Keratinocyte (primary cell): ENCODE measurements around the gene NRSN2. TPM values are rescaled to one million over a fixed set of nuclear protein-coding genes. Genes with fewer than 3 reads are reported as not detected.

Experiments used
- DNase-seq: peaks from one replicate; pipeline ENCODE4 v3.0.0-alpha.2; 2011; ENCODE audit warnings: low read depth, missing footprints, low spot score
- FAIRE-seq: peaks from 2 replicates; lab custom pipeline; 2011; peaks lifted over from hg19 to GRCh38; lab: Jason Lieb, UNC
- H2AFZ ChIP-seq: 2 replicates; pipeline ENCODE4 v1.6.0; 2012; ENCODE audit warnings: low read length, control low read depth, inconsistent platforms; ENCODE audit not compliant: control insufficient read depth
- H3K27ac ChIP-seq: 2 replicates; pipeline ENCODE4 v1.5.1; 2011; ENCODE audit warnings: low read length; ENCODE audit not compliant: control insufficient read depth, insufficient read depth
- H3K27me3 ChIP-seq: 3 replicates; pipeline ENCODE4 v1.6.0; 2011; ENCODE audit warnings: low read length; ENCODE audit not compliant: control insufficient read depth, insufficient read depth; ENCODE audit errors: extremely low read depth
- H3K36me3 ChIP-seq, 2 experiments: 2 replicates in 1 of 2; 3 replicates in 1 of 2; pipeline ENCODE4 v1.5.1; 2011; ENCODE audit warnings: low read length in 2 of 2, mild to moderate bottlenecking in 1 of 2; ENCODE audit not compliant: control insufficient read depth in 2 of 2, insufficient read depth in 2 of 2; ENCODE audit errors: extremely low read depth in 1 of 2
- H3K4me1 ChIP-seq: 3 replicates; pipeline ENCODE4 v1.5.1; 2011; ENCODE audit warnings: low read length; ENCODE audit not compliant: control insufficient read depth, insufficient read depth; ENCODE audit errors: extremely low read depth
- H3K4me2 ChIP-seq: 3 replicates; pipeline ENCODE4 v1.6.0; 2011; ENCODE audit warnings: low read depth, low read length; ENCODE audit not compliant: control insufficient read depth, insufficient read depth; ENCODE audit errors: extremely low read depth
- H3K4me3 ChIP-seq, 3 experiments: fragments of 200-600 bp in 1 of 3; sonication (generic) in 1 of 3; 2 replicates in 2 of 3; 3 replicates in 1 of 3; pipeline ENCODE4 v1.5.1; 2011 to 2016; ENCODE audit warnings: low read length in 3 of 3, mild to moderate bottlenecking in 3 of 3, control low read depth in 2 of 3, inconsistent platforms in 1 of 3, low read depth in 1 of 3, mixed read lengths in 1 of 3, mixed run types in 1 of 3, moderate library complexity in 1 of 3; ENCODE audit not compliant: control insufficient read depth in 2 of 3, insufficient read depth in 2 of 3; ENCODE audit errors: extremely low read depth in 1 of 3
- H3K79me2 ChIP-seq: 2 replicates; pipeline ENCODE4 v1.6.0; 2012; ENCODE audit warnings: low read length; ENCODE audit not compliant: control insufficient read depth, insufficient read depth
- H3K9ac ChIP-seq: 3 replicates; pipeline ENCODE4 v1.6.0; 2011; ENCODE audit warnings: low read length; ENCODE audit not compliant: control insufficient read depth, insufficient read depth; ENCODE audit errors: extremely low read depth
- H3K9me1 ChIP-seq: 3 replicates; pipeline ENCODE4 v1.6.0; 2011; ENCODE audit warnings: low read length; ENCODE audit not compliant: control insufficient read depth, insufficient read depth; ENCODE audit errors: extremely low read depth
- H3K9me3 ChIP-seq: 2 replicates; pipeline ENCODE4 v1.5.1; 2012; ENCODE audit warnings: low read depth, low read length; ENCODE audit not compliant: control insufficient read depth
- H4K20me1 ChIP-seq: 3 replicates; pipeline ENCODE4 v1.6.0; 2011; ENCODE audit warnings: low read length; ENCODE audit not compliant: control insufficient read depth, insufficient read depth; ENCODE audit errors: extremely low read depth
- EZH2 ChIP-seq: IDR thresholded peaks from one replicate; pipeline ENCODE4 v1.6.1; 2012; ENCODE audit warnings: inconsistent platforms, mild to moderate bottlenecking, low read length, moderate library complexity
- dilution Hi-C: fragments of 300-500 bp; cut with MboI; formaldehyde crosslinking; loops from one replicate; pipeline ENCODE4 v1.7.0; 2020; ENCODE audit warnings: low sequenced_read_pairs; ENCODE audit not compliant: extremely low pct_ligation_motif_present
- polyA plus RNA-seq, 5 experiments: library from polyadenylated mRNA; depleted of rRNA in 3 of 5; stranded (reverse) in 3 of 5; stranded (forward) in 1 of 5; unstranded in 1 of 5; fragments of >200 nt; gene quantifications; 1 replicate in 1 of 5; 2 replicates in 3 of 5; 3 replicates in 1 of 5; pipeline versions ENCODE4 v1.2.1 to v1.2.3, GENCODE V29; 2011 to 2012; ENCODE audit warnings: missing spikeins in 2 of 5, low read depth in 1 of 5, low replicate concordance in 1 of 5
- TF ChIP-seq, protein P1 (sequence below), 3 experiments: IDR thresholded peaks in 1 of 3; conservative IDR thresholded peaks in 1 of 3; optimal IDR thresholded peaks in 1 of 3; 2 replicates in 2 of 3; 3 replicates in 1 of 3; pipeline versions ENCODE3 to v1.5.1; 2011; ENCODE audit warnings: low read length in 3 of 3, mild to moderate bottlenecking in 3 of 3, moderate library complexity in 2 of 3, control low read depth in 1 of 3, inconsistent platforms in 1 of 3; ENCODE audit not compliant: insufficient read depth in 2 of 3; ENCODE audit errors: extremely low read depth in 1 of 3

NRSN2 gene
- polyA plus RNA-seq, 1 donor (not counting 4 experiments of a cell fraction or from before 2014, with no cell fraction given): 10.4 TPM

- Histone ChIP-seq H3K27ac (no peak overlapping the region), H3K79me2 (peaks cover 29% of the 10 kb centered on the region), H4K20me1 (peaks cover 7% of the 10 kb centered on the region), H3K4me2 (no peak overlapping the region), H3K27me3 (no peaks in the 10 kb centered on the region), H3K9me1 (no peaks in the 10 kb centered on the region), H3K4me1 (peaks cover 33% of the 10 kb centered on the region), H3K36me3 (peaks cover 6 to 16% of the 10 kb centered on the region in 2 experiments), H2AFZ (no peak overlapping the region), H3K9ac (no peak overlapping the region), H3K9me3 (no peaks in the 10 kb centered on the region), H3K4me3 (no peak overlapping the region)
- DNase-seq (no peak), FAIRE-seq (no peak)
- no peak for TF ChIP-seq EZH2
- TF ChIP-seq, protein P1, sequence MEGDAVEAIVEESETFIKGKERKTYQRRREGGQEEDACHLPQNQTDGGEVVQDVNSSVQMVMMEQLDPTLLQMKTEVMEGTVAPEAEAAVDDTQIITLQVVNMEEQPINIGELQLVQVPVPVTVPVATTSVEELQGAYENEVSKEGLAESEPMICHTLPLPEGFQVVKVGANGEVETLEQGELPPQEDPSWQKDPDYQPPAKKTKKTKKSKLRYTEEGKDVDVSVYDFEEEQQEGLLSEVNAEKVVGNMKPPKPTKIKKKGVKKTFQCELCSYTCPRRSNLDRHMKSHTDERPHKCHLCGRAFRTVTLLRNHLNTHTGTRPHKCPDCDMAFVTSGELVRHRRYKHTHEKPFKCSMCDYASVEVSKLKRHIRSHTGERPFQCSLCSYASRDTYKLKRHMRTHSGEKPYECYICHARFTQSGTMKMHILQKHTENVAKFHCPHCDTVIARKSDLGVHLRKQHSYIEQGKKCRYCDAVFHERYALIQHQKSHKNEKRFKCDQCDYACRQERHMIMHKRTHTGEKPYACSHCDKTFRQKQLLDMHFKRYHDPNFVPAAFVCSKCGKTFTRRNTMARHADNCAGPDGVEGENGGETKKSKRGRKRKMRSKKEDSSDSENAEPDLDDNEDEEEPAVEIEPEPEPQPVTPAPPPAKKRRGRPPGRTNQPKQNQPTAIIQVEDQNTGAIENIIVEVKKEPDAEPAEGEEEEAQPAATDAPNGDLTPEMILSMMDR (optimal IDR thresholded peaks at IDR 0.05 in 1 of 3, IDR thresholded peaks at IDR 0.05 in 1 of 3, conservative IDR thresholded peaks at IDR 0.05 in 1 of 3; ENCODE audit: extremely low read depth in 1 of 3, insufficient read depth in 2 of 3, low read length in 3 of 3): no peak
- dilution Hi-C loops: no loop called here
Measured at GRCh38 chr20:378961-379336, 32.0 kb downstream of the NRSN2 start.

DNA sequence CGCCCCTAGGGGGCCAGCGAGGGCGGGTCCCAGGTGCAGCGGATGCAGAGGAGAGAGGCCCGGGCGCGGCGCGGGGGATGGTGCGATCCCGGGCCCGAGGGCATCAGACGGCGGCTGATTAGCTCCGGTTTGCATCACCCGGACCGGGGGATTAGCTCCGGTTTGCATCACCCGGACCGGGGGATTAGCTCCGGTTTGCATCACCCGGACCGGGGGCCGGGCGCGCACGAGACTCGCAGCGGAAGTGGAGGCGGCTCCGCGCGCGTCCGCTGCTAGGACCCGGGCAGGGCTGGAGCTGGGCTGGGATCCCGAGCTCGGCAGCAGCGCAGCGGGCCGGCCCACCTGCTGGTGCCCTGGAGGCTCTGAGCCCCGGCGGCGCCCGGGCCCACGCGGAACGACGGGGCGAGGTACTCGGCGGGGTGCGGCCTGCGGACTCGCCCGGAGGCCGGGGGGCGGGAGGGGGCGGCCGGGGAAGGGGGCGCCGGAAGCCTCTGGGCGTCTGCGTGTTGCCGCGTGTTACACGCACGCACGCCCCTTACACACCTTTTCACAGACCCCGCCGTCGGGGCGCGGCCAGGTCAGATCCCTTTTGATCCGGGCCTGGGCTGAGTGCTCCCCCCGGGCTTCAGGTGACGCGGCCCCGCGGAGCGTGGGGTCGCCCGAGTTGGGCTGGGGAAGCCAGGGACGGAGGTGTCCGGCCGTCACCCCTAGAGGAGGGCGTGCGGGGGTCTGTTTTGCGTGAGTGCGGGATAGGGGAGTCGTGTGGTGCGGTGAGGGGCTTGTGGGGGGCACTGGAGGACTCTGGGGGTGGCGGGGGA lies 34.1 kb downstream of the NRSN2 start:
- peak overlapping the region; percentile 83 for H3K27ac ChIP-seq

More for the DNA sequence above, 34.1 kb downstream of the NRSN2 start:
- TF ChIP-seq, protein P1 (optimal IDR thresholded peaks at IDR 0.05 in 1 of 3, IDR thresholded peaks at IDR 0.05 in 1 of 3, conservative IDR thresholded peaks at IDR 0.05 in 1 of 3; ENCODE audit: extremely low read depth in 1 of 3, insufficient read depth in 2 of 3, low read length in 3 of 3): no peak
- TF ChIP-seq EZH2: no peak
- DNase-seq (no peak), FAIRE-seq (peak; percentile 61)
- Histone ChIP-seq H4K20me1 (peaks cover 7% of the 10 kb centered on the region), H3K9ac (peak overlapping the region; percentile 92), H3K4me2 (peak overlapping the region; percentile 45), H3K27me3 (no peaks in the 10 kb centered on the region), H3K4me3 (peak overlapping the region; percentile 66 to 88 (median 79)), H3K79me2 (peaks cover 44% of the 10 kb centered on the region), H3K9me3 (no peaks in the 10 kb centered on the region), H3K9me1 (no peaks in the 10 kb centered on the region), H2AFZ (peak overlapping the region; percentile 5), H3K4me1 (peaks cover 35% of the 10 kb centered on the region), H3K36me3 (peaks cover 8 to 27% of the 10 kb centered on the region in 2 experiments)
- dilution Hi-C loops: no loop called here
